H9 (cell line): ENCODE data around the gene RGPD6. TPM values are rescaled to one million over a fixed set of nuclear protein-coding genes. Genes with fewer than 3 reads are reported as not detected.
"Not testable (repeated sequence)": the region's sequence is repeated elsewhere in the genome, so short reads cannot be mapped to it uniquely, and the experiment has no call there.

Experiments
- DNase-seq: peaks from one replicate; pipeline ENCODE4 v3.0.0-alpha.2; 2017
- H2AFZ ChIP-seq: one replicate; pipeline ENCODE4 v1.6.1; 2013; ENCODE audit warnings: mild to moderate bottlenecking, low read length, control low read depth, moderate library complexity
- H2AK5ac ChIP-seq: 2 replicates; pipeline ENCODE4 v1.6.1; 2013; ENCODE audit warnings: low read length, control low read depth, mixed read lengths; ENCODE audit not compliant: insufficient read length
- H2BK120ac ChIP-seq: one replicate; pipeline ENCODE4 v1.6.1; 2013; ENCODE audit warnings: low read depth, mild to moderate bottlenecking, low read length, control low read depth, inconsistent platforms; ENCODE audit not compliant: poor library complexity, severe bottlenecking
- H2BK12ac ChIP-seq: 2 replicates; pipeline ENCODE4 v1.6.1; 2013; ENCODE audit warnings: low read length, control low read depth, mixed read lengths, low read depth; ENCODE audit not compliant: insufficient read length
- H2BK15ac ChIP-seq: 2 replicates; pipeline ENCODE4 v1.6.1; 2013; ENCODE audit warnings: low read depth, low read length, control low read depth
- H2BK20ac ChIP-seq: one replicate; pipeline ENCODE4 v1.6.1; 2013; ENCODE audit warnings: low read depth, mild to moderate bottlenecking, low read length, control low read depth, inconsistent platforms; ENCODE audit not compliant: poor library complexity, severe bottlenecking
- H2BK5ac ChIP-seq: 2 replicates; pipeline ENCODE4 v1.6.1; 2013; ENCODE audit warnings: low read length, control low read depth, mixed read lengths; ENCODE audit not compliant: insufficient read length
- H3K14ac ChIP-seq: 2 replicates; pipeline ENCODE4 v1.6.1; 2013; ENCODE audit warnings: low read length, control low read depth; ENCODE audit not compliant: insufficient read depth
- H3K18ac ChIP-seq: 2 replicates; pipeline ENCODE4 v1.6.1; 2013; ENCODE audit warnings: low read depth, mild to moderate bottlenecking, mixed read lengths, low read length, control low read depth; ENCODE audit not compliant: insufficient read length
- H3K23ac ChIP-seq: 2 replicates; pipeline ENCODE4 v1.6.1; 2013; ENCODE audit warnings: low read length, control low read depth, mixed read lengths, low read depth; ENCODE audit not compliant: insufficient read length
- H3K23me2 ChIP-seq: 2 replicates; pipeline ENCODE4 v1.6.1; 2013; ENCODE audit warnings: low read depth, mild to moderate bottlenecking, mixed read lengths, low read length, control low read depth; ENCODE audit not compliant: insufficient read length, poor library complexity, severe bottlenecking
- H3K27ac ChIP-seq: 2 replicates; pipeline ENCODE4 v1.5.1; 2013; ENCODE audit warnings: low read length, control low read depth, mixed read lengths, low read depth; ENCODE audit not compliant: insufficient read length
- H3K27me3 ChIP-seq: 2 replicates; pipeline ENCODE4 v1.6.1; 2013; ENCODE audit warnings: low read length, control low read depth, inconsistent platforms; ENCODE audit not compliant: insufficient read depth
- H3K4ac ChIP-seq: 2 replicates; pipeline ENCODE4 v1.6.1; 2013; ENCODE audit warnings: low read depth, mild to moderate bottlenecking, control low read depth, inconsistent platforms, low read length, moderate library complexity
- H3K4me1 ChIP-seq: 2 replicates; pipeline ENCODE4 v1.6.1; 2013; ENCODE audit warnings: low read length, control low read depth, inconsistent platforms; ENCODE audit not compliant: insufficient read depth
- H3K4me2 ChIP-seq: 2 replicates; pipeline ENCODE4 v1.6.1; 2013; ENCODE audit warnings: low read length, control low read depth, mixed read lengths; ENCODE audit not compliant: insufficient read length, insufficient read depth
- H3K56ac ChIP-seq: 2 replicates; pipeline ENCODE4 v1.6.1; 2013; ENCODE audit warnings: low read depth, mild to moderate bottlenecking, mixed read lengths, low read length, control low read depth; ENCODE audit not compliant: insufficient read length
- H3K79me1 ChIP-seq: 2 replicates; pipeline ENCODE4 v1.6.1; 2013; ENCODE audit warnings: low read depth, mild to moderate bottlenecking, moderate library complexity, low read length, control low read depth, inconsistent platforms; ENCODE audit not compliant: insufficient read depth, poor library complexity, severe bottlenecking
- H3K79me2 ChIP-seq: 2 replicates; pipeline ENCODE4 v1.6.1; 2013; ENCODE audit warnings: low read length, control low read depth, inconsistent platforms; ENCODE audit not compliant: insufficient read depth
- H3K9ac ChIP-seq: 2 replicates; pipeline ENCODE4 v1.6.1; 2013; ENCODE audit warnings: low read length, control low read depth, mixed read lengths; ENCODE audit not compliant: insufficient read length; ENCODE audit errors: extremely low read depth
- H3K9me3 ChIP-seq: one replicate; pipeline ENCODE4 v1.6.1; 2013; ENCODE audit warnings: low read depth, low read length, inconsistent platforms; ENCODE audit not compliant: control insufficient read depth
- H3T11ph ChIP-seq: one replicate; pipeline ENCODE4 v1.6.1; 2013; ENCODE audit warnings: mild to moderate bottlenecking, low read length, control low read depth, inconsistent platforms
- H4K20me1 ChIP-seq: one replicate; pipeline ENCODE4 v1.6.1; 2013; ENCODE audit not compliant: control insufficient read depth, insufficient read length, insufficient read depth
- H4K5ac ChIP-seq: 2 replicates; pipeline ENCODE4 v1.6.1; 2013; ENCODE audit warnings: low read depth, mild to moderate bottlenecking, mixed read lengths, low read length, control low read depth; ENCODE audit not compliant: insufficient read length
- H4K8ac ChIP-seq: replicated peaks from 2 replicates; pipeline ENCODE4 v1.6.1; 2013; ENCODE audit warnings: low read length, control low read depth, mixed read lengths, low read depth; ENCODE audit not compliant: insufficient read length
- H4K91ac ChIP-seq: 2 replicates; pipeline ENCODE4 v1.6.1; 2013; ENCODE audit warnings: low read depth, mild to moderate bottlenecking, moderate library complexity, mixed read lengths, low read length, control low read depth; ENCODE audit not compliant: insufficient read length
- H3K27ac Mint-ChIP-seq, 3 experiments: 2 replicates in 2 of 3; 3 replicates in 1 of 3; pipeline ENCODE4 v1.8.0; 2020 to 2021; ENCODE audit warnings: mixed read lengths in 3 of 3, mild to moderate bottlenecking in 1 of 3, moderate library complexity in 1 of 3
- H3K27me3 Mint-ChIP-seq: 2 replicates; pipeline ENCODE4 v1.8.0; 2021; ENCODE audit warnings: low read depth, mild to moderate bottlenecking, moderate library complexity, mixed read lengths
- H3K36me3 Mint-ChIP-seq, 3 experiments: 2 replicates in 2 of 3; 3 replicates in 1 of 3; pipeline ENCODE4 v1.8.0; 2020 to 2021; ENCODE audit warnings: low read depth in 3 of 3, mixed read lengths in 3 of 3; ENCODE audit not compliant: insufficient read depth in 1 of 3
- H3K4me1 Mint-ChIP-seq, 2 experiments: 2 replicates each; pipeline ENCODE4 v1.8.0; 2020; ENCODE audit warnings: mixed read lengths in 2 of 2
- H3K4me3 Mint-ChIP-seq, 2 experiments: 2 replicates in 1 of 2; 3 replicates in 1 of 2; pipeline ENCODE4 v1.8.0; 2020 to 2021; ENCODE audit warnings: mild to moderate bottlenecking in 2 of 2, mixed read lengths in 2 of 2, moderate library complexity in 1 of 2
- H3K9me3 Mint-ChIP-seq, 2 experiments: 2 replicates in 1 of 2; 3 replicates in 1 of 2; pipeline ENCODE4 v1.8.0; 2020; ENCODE audit warnings: mild to moderate bottlenecking in 2 of 2, mixed read lengths in 2 of 2, moderate library complexity in 1 of 2
- WGBS: extraction: QIAGEN DNeasy Blood & Tissue Kit; methylation state at CpG from one replicate; pipeline ENCODE4 v1.1.7; 2013; ENCODE audit warnings: missing lambda C conversion rate, low lambda C conversion rate, mixed read lengths; ENCODE audit not compliant: insufficient read length; ENCODE audit errors: extremely low coverage; 5-methylcytosine and 5-hydroxymethylcytosine counted together
- total RNA-seq: library from RNA; stranded (reverse); gene quantifications from 2 replicates; pipeline ENCODE4 v1.2.1, GENCODE V29; 2021

Gene RGPD6
- total RNA-seq, 1 experiment from 2014 or later = 18.0 TPM

- not testable (repeated sequence) for H3K4me3 Mint-ChIP-seq, H3K4me1 Mint-ChIP-seq, H4K8ac ChIP-seq
These were observed 12.8 kb upstream of the RGPD6 start for GRCh38 chr2:110589677-110590330.

GRCh38 chr2:110588520-110588919 is 11.5 kb upstream of the RGPD6 start:
- H3K9ac ChIP-seq, H3K27me3 ChIP-seq, H3K36me3 Mint-ChIP-seq, H3K79me1 ChIP-seq, H3K9me3 Mint-ChIP-seq, H3K4ac ChIP-seq, H3K4me2 ChIP-seq, H3K27me3 Mint-ChIP-seq, H3K23ac ChIP-seq, H4K20me1 ChIP-seq, H2AK5ac ChIP-seq, H2BK5ac ChIP-seq, H2BK15ac ChIP-seq, H2BK120ac ChIP-seq, H2AFZ ChIP-seq, H3K18ac ChIP-seq, H3K23me2 ChIP-seq, H2BK20ac ChIP-seq, H4K8ac ChIP-seq, H3K9me3 ChIP-seq, H2BK12ac ChIP-seq, H3K27ac ChIP-seq, H3K4me1 ChIP-seq, H4K5ac ChIP-seq, H3K14ac ChIP-seq, DNase-seq, H3K79me2 ChIP-seq, H3T11ph ChIP-seq, H3K27ac Mint-ChIP-seq, H4K91ac ChIP-seq, H3K4me3 Mint-ChIP-seq, H3K56ac ChIP-seq, H3K4me1 Mint-ChIP-seq: not testable (repeated sequence)
- no CpG with 5 or more reads among the region's 1 CpG for WGBS

More at GRCh38 chr2:110589677-110590330, 12.8 kb upstream of the RGPD6 start:
- not testable (repeated sequence) for H3K4me1 ChIP-seq, H3K23me2 ChIP-seq, H2BK12ac ChIP-seq, H3K27ac Mint-ChIP-seq, H3K27me3 Mint-ChIP-seq, H3T11ph ChIP-seq, H3K14ac ChIP-seq, H3K4me2 ChIP-seq, DNase-seq, H3K23ac ChIP-seq, H3K9me3 ChIP-seq, H3K27ac ChIP-seq, H3K9ac ChIP-seq, H3K18ac ChIP-seq, H2BK20ac ChIP-seq, H3K4ac ChIP-seq, H2BK5ac ChIP-seq, H3K79me1 ChIP-seq, H2AFZ ChIP-seq, H3K36me3 Mint-ChIP-seq, H4K5ac ChIP-seq, H3K27me3 ChIP-seq, H2BK15ac ChIP-seq, H2BK120ac ChIP-seq, H3K79me2 ChIP-seq, H3K9me3 Mint-ChIP-seq, H3K56ac ChIP-seq, H2AK5ac ChIP-seq, H4K91ac ChIP-seq, H4K20me1 ChIP-seq
- no CpG with 5 or more reads among the region's 15 CpGs for WGBS
